Osteoblast (primary cell): Measurements from ENCODE around the gene M1AP. TPM values are rescaled to one million over a fixed set of nuclear protein-coding genes. Genes with fewer than 3 reads are reported as not detected.

ENCODE experiments used
- DNase-seq: peaks from one replicate; pipeline ENCODE4 v3.0.0; 2011; ENCODE audit warnings: low spot score, mixed read lengths; ENCODE audit not compliant: insufficient read length; ENCODE audit errors: missing footprints
- H2AFZ ChIP-seq: 2 replicates; pipeline ENCODE4 v1.6.0; 2011; ENCODE audit warnings: mild to moderate bottlenecking, low read length
- H3K27ac ChIP-seq: 2 replicates; pipeline ENCODE4 v1.5.1; 2011; ENCODE audit warnings: mild to moderate bottlenecking, low read depth, low read length, moderate library complexity
- H3K27me3 ChIP-seq: 2 replicates; pipeline ENCODE4 v1.6.0; 2012; ENCODE audit warnings: mild to moderate bottlenecking, control low read depth, inconsistent platforms, low read length, moderate library complexity; ENCODE audit not compliant: insufficient read depth
- H3K36me3 ChIP-seq: 2 replicates; pipeline ENCODE4 v1.5.1; 2011; ENCODE audit warnings: mild to moderate bottlenecking, low read length, control low read depth, moderate library complexity; ENCODE audit not compliant: insufficient read depth
- H3K4me1 ChIP-seq: 2 replicates; pipeline ENCODE4 v1.5.1; 2011; ENCODE audit warnings: mild to moderate bottlenecking, low read length, control low read depth, moderate library complexity; ENCODE audit not compliant: insufficient read depth
- H3K4me2 ChIP-seq: 2 replicates; pipeline ENCODE4 v1.6.0; 2011; ENCODE audit warnings: mild to moderate bottlenecking, low read length; ENCODE audit not compliant: insufficient read depth
- H3K4me3 ChIP-seq: fragments of 200-600 bp; sonication (generic); 3 replicates; pipeline ENCODE4 v1.5.1; 2012; ENCODE audit warnings: mild to moderate bottlenecking, low read length, inconsistent platforms; ENCODE audit not compliant: insufficient read depth
- H3K79me2 ChIP-seq: 2 replicates; pipeline ENCODE4 v1.6.0; 2012; ENCODE audit warnings: mild to moderate bottlenecking, low read length, control low read depth, inconsistent platforms; ENCODE audit not compliant: insufficient read depth
- H3K9me3 ChIP-seq: 2 replicates; pipeline ENCODE4 v1.5.1; 2011; ENCODE audit warnings: low read depth, low read length, control low read depth
- H4K20me1 ChIP-seq: 2 replicates; pipeline ENCODE4 v1.6.0; 2012; ENCODE audit warnings: mild to moderate bottlenecking, low read length, control low read depth; ENCODE audit not compliant: insufficient read depth
- CTCF ChIP-seq: IDR thresholded peaks from 2 replicates; pipeline ENCODE4 v1.5.1; 2011; ENCODE audit warnings: mild to moderate bottlenecking, low read depth, low read length, moderate library complexity; ENCODE audit errors: extremely low read depth
- total RNA-seq: library from RNA; depleted of rRNA; stranded (reverse); fragments of >200 nt; gene quantifications from 2 replicates; pipeline ENCODE4 v1.2.3, GENCODE V29; 2012

The M1AP gene
- total RNA-seq, 1 donor: under 0.01 TPM

- DNase-seq: no peak
- no peaks in the 10 kb centered on the region for H3K4me1 ChIP-seq
- no peak overlapping the region for H3K4me3 ChIP-seq
- H3K27me3 ChIP-seq: peaks cover 43% of the 10 kb centered on the region
- no peaks in the 10 kb centered on the region for H4K20me1 ChIP-seq
- H3K27ac ChIP-seq: no peak overlapping the region
- no peak overlapping the region for H3K4me2 ChIP-seq
- H3K79me2 ChIP-seq: no peaks in the 10 kb centered on the region
- no peaks in the 10 kb centered on the region for H3K36me3 ChIP-seq
- H3K9me3 ChIP-seq: no peaks in the 10 kb centered on the region
- TF ChIP-seq CTCF: no peak
- no peak overlapping the region for H2AFZ ChIP-seq
Observed at GRCh38 chr2:74617122-74617521, 31.0 kb downstream of the M1AP start.

GRCh38 chr2:74606927-74607326 lies 41.2 kb downstream of the M1AP start:
- no peak for TF ChIP-seq CTCF
- Histone ChIP-seq H2AFZ (no peak overlapping the region), H3K36me3 (no peaks in the 10 kb centered on the region), H3K27me3 (peaks cover 13% of the 10 kb centered on the region), H3K27ac (no peak overlapping the region), H3K4me2 (no peak overlapping the region), H3K9me3 (no peaks in the 10 kb centered on the region), H3K4me3 (no peak overlapping the region), H4K20me1 (no peaks in the 10 kb centered on the region), H3K79me2 (no peaks in the 10 kb centered on the region), H3K4me1 (peaks cover 6% of the 10 kb centered on the region)
- no peak for DNase-seq

- Histone ChIP-seq H2AFZ (no peak overlapping the region), H3K36me3 (no peaks in the 10 kb centered on the region), H4K20me1 (no peaks in the 10 kb centered on the region), H3K27ac (no peak overlapping the region), H3K79me2 (no peaks in the 10 kb centered on the region), H3K4me3 (no peak overlapping the region), H3K4me2 (no peak overlapping the region), H3K4me1 (peaks cover 6% of the 10 kb centered on the region), H3K27me3 (peaks cover 32% of the 10 kb centered on the region), H3K9me3 (no peaks in the 10 kb centered on the region)
- TF ChIP-seq CTCF: no peak
- no peak for DNase-seq
Observed at GRCh38 chr2:74603282-74604000, 44.7 kb downstream of the M1AP start.

GRCh38 chr2:74602586-74603281 lies 45.4 kb downstream of the M1AP start:
- H3K4me1 ChIP-seq: peaks cover 6% of the 10 kb centered on the region
- H3K9me3 ChIP-seq: no peaks in the 10 kb centered on the region
- no peak overlapping the region for H3K4me3 ChIP-seq
- no peaks in the 10 kb centered on the region for H4K20me1 ChIP-seq
- H3K79me2 ChIP-seq: no peaks in the 10 kb centered on the region
- no peaks in the 10 kb centered on the region for H3K36me3 ChIP-seq
- H2AFZ ChIP-seq: no peak overlapping the region
- no peak overlapping the region for H3K27ac ChIP-seq
- DNase-seq: peak; percentile 56
- H3K4me2 ChIP-seq: no peak overlapping the region
- H3K27me3 ChIP-seq: peaks cover 32% of the 10 kb centered on the region
- no peak for TF ChIP-seq CTCF
